Osteoblast (primary cell): ENCODE data around the gene SNED1. TPM values are rescaled to one million over a fixed set of nuclear protein-coding genes. Genes with fewer than 3 reads are reported as not detected.

Experiments used
- DNase-seq: peaks from one replicate; pipeline ENCODE4 v3.0.0; 2011; ENCODE audit warnings: low spot score, mixed read lengths; ENCODE audit not compliant: insufficient read length; ENCODE audit errors: missing footprints
- H2AFZ ChIP-seq: 2 replicates; pipeline ENCODE4 v1.6.0; 2011; ENCODE audit warnings: mild to moderate bottlenecking, low read length
- H3K27ac ChIP-seq: 2 replicates; pipeline ENCODE4 v1.5.1; 2011; ENCODE audit warnings: mild to moderate bottlenecking, low read depth, low read length, moderate library complexity
- H3K27me3 ChIP-seq: 2 replicates; pipeline ENCODE4 v1.6.0; 2012; ENCODE audit warnings: mild to moderate bottlenecking, control low read depth, inconsistent platforms, low read length, moderate library complexity; ENCODE audit not compliant: insufficient read depth
- H3K36me3 ChIP-seq: 2 replicates; pipeline ENCODE4 v1.5.1; 2011; ENCODE audit warnings: mild to moderate bottlenecking, low read length, control low read depth, moderate library complexity; ENCODE audit not compliant: insufficient read depth
- H3K4me1 ChIP-seq: 2 replicates; pipeline ENCODE4 v1.5.1; 2011; ENCODE audit warnings: mild to moderate bottlenecking, low read length, control low read depth, moderate library complexity; ENCODE audit not compliant: insufficient read depth
- H3K4me2 ChIP-seq: 2 replicates; pipeline ENCODE4 v1.6.0; 2011; ENCODE audit warnings: mild to moderate bottlenecking, low read length; ENCODE audit not compliant: insufficient read depth
- H3K4me3 ChIP-seq: fragments of 200-600 bp; sonication (generic); 3 replicates; pipeline ENCODE4 v1.5.1; 2012; ENCODE audit warnings: mild to moderate bottlenecking, low read length, inconsistent platforms; ENCODE audit not compliant: insufficient read depth
- H3K79me2 ChIP-seq: 2 replicates; pipeline ENCODE4 v1.6.0; 2012; ENCODE audit warnings: mild to moderate bottlenecking, low read length, control low read depth, inconsistent platforms; ENCODE audit not compliant: insufficient read depth
- H3K9me3 ChIP-seq: 2 replicates; pipeline ENCODE4 v1.5.1; 2011; ENCODE audit warnings: low read depth, low read length, control low read depth
- H4K20me1 ChIP-seq: 2 replicates; pipeline ENCODE4 v1.6.0; 2012; ENCODE audit warnings: mild to moderate bottlenecking, low read length, control low read depth; ENCODE audit not compliant: insufficient read depth
- CTCF ChIP-seq: IDR thresholded peaks from 2 replicates; pipeline ENCODE4 v1.5.1; 2011; ENCODE audit warnings: mild to moderate bottlenecking, low read depth, low read length, moderate library complexity; ENCODE audit errors: extremely low read depth
- total RNA-seq: library from RNA; depleted of rRNA; stranded (reverse); fragments of >200 nt; gene quantifications from 2 replicates; pipeline ENCODE4 v1.2.3, GENCODE V29; 2012

The SNED1 gene
- total RNA-seq, 1 donor: 94.8 TPM

- peaks cover 16% of the 10 kb centered on the region for H3K36me3 ChIP-seq
- no peak overlapping the region for H2AFZ ChIP-seq
- peaks cover 12% of the 10 kb centered on the region for H4K20me1 ChIP-seq
- no peak overlapping the region for H3K27ac ChIP-seq
- no peak for DNase-seq
- no peaks in the 10 kb centered on the region for H3K79me2 ChIP-seq
- no peaks in the 10 kb centered on the region for H3K9me3 ChIP-seq
- no peak overlapping the region for H3K4me3 ChIP-seq
- no peaks in the 10 kb centered on the region for H3K4me1 ChIP-seq
- no peak for TF ChIP-seq CTCF
- no peaks in the 10 kb centered on the region for H3K27me3 ChIP-seq
- no peak overlapping the region for H3K4me2 ChIP-seq
These were observed 41.0 kb downstream of the SNED1 start for GRCh38 chr2:241039416-241039815.

GRCh38 chr2:241040081-241040803, 41.8 kb downstream of the SNED1 start:
- Histone ChIP-seq H3K27ac (no peak overlapping the region), H3K4me2 (no peak overlapping the region), H3K27me3 (no peaks in the 10 kb centered on the region), H3K79me2 (no peaks in the 10 kb centered on the region), H3K9me3 (no peaks in the 10 kb centered on the region), H3K36me3 (peaks cover 16% of the 10 kb centered on the region), H3K4me3 (no peak overlapping the region), H3K4me1 (no peaks in the 10 kb centered on the region), H2AFZ (no peak overlapping the region), H4K20me1 (peaks cover 11% of the 10 kb centered on the region)
- DNase-seq: no peak
- no peak for TF ChIP-seq CTCF

GRCh38 chr2:241041589-241042158, 43.3 kb downstream of the SNED1 start:
- Histone ChIP-seq H3K27me3 (no peaks in the 10 kb centered on the region), H4K20me1 (peaks cover 11% of the 10 kb centered on the region), H3K9me3 (no peaks in the 10 kb centered on the region), H3K4me3 (no peak overlapping the region), H3K4me1 (no peaks in the 10 kb centered on the region), H3K4me2 (no peak overlapping the region), H3K36me3 (peaks cover 11% of the 10 kb centered on the region), H2AFZ (no peak overlapping the region), H3K27ac (no peak overlapping the region), H3K79me2 (no peaks in the 10 kb centered on the region)
- DNase-seq: no peak
- no peak for TF ChIP-seq CTCF

- Histone ChIP-seq H4K20me1 (peaks cover 5% of the 10 kb centered on the region), H3K79me2 (no peaks in the 10 kb centered on the region), H3K27me3 (no peaks in the 10 kb centered on the region), H2AFZ (no peak overlapping the region), H3K9me3 (no peaks in the 10 kb centered on the region), H3K27ac (no peak overlapping the region), H3K4me1 (no peaks in the 10 kb centered on the region), H3K4me2 (no peak overlapping the region), H3K4me3 (no peak overlapping the region), H3K36me3 (peaks cover 8% of the 10 kb centered on the region)
- TF ChIP-seq CTCF: no peak
- DNase-seq: no peak
These were observed 45.2 kb downstream of the SNED1 start for GRCh38 chr2:241043581-241043980.
